ENCODE measurements around the gene POLRMT.
A peak's percentile ranks its signal among the peaks of the same experiment; 100 is the strongest.

POLRMT gene

DNA sequence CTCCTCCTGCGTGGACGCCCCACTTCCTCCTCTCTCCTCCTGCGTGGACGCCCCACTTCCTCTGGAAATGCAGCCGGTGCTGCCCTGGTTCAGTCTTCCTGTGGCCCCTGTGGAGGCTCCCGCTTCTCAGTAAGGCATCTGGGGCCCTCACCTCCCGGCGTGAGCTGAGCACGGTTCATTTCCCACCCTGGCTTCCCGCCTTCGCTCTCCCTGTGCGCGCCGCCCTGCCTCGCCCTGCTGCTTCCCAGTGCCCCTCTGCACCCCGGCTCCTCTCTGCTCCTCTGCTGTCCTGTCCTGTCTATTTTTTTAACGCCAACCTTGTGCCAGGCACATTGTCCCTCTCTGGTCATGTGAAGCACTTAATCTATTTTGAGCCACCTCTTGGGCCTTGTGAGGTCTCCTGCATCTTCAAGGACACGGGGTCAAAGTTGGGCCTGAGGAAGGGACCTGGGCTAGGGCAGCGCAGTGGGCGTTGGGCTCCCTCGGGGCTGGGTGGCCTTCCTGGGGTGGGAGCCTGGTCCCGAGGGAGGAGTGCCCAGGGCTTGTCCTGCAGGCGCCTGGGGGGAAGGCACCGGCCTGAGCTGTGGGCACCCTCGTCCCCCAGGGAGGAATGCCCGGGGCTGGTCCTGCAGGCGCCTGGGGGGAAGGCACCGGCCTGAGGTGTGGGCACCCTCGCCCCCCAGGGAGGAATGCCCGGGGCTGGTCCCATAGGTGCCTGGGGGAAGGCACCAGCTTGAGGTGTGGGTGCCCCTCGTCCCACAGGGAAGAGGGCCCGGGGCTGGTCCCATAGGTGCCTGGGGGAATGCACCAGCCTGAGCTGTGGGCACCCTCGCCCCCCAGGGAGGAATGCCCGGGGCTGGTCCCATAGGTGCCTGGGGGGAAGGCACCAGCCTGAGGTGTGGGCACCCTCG, 30.7 kb downstream of the POLRMT start:
- Histone ChIP-seq H3K4me3 (ENCODE audit: low read depth, low read length) (no peak overlapping the region), H3K9me3 (ENCODE audit: severe bottlenecking) (peaks cover 7% of the 10 kb centered on the region), H3K36me3 (no peaks in the 10 kb centered on the region), H3K27me3 (ENCODE audit: insufficient read depth, low read depth, severe bottlenecking) (no peaks in the 10 kb centered on the region), H3K27ac (no peak overlapping the region)
- DNase-seq: no peak
- TF ChIP-seq, protein P1, sequence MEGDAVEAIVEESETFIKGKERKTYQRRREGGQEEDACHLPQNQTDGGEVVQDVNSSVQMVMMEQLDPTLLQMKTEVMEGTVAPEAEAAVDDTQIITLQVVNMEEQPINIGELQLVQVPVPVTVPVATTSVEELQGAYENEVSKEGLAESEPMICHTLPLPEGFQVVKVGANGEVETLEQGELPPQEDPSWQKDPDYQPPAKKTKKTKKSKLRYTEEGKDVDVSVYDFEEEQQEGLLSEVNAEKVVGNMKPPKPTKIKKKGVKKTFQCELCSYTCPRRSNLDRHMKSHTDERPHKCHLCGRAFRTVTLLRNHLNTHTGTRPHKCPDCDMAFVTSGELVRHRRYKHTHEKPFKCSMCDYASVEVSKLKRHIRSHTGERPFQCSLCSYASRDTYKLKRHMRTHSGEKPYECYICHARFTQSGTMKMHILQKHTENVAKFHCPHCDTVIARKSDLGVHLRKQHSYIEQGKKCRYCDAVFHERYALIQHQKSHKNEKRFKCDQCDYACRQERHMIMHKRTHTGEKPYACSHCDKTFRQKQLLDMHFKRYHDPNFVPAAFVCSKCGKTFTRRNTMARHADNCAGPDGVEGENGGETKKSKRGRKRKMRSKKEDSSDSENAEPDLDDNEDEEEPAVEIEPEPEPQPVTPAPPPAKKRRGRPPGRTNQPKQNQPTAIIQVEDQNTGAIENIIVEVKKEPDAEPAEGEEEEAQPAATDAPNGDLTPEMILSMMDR (IDR thresholded peaks at IDR 0.05; ENCODE audit: low read depth, low read length): no peak

DNA sequence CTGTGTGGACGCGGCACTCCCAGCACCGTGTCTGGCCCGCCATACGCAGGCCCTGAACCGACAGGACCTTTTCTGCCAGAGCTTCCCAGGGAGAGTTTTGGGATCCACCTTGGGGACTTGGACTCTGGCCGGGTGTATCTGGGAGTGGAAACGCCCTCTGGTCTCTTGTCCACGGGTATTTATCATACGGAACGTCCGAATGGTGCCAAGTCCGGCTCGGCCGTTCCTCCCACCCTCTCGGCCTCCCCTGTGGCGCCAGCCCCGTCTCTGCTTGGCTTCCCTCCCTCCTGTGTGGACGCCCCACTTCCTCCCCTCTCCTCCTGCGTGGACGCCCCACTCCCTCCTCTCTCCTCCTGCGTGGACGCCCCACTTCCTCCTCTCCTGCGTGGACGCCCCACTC, 31.5 kb downstream of the POLRMT start:
- H3K36me3 ChIP-seq: no peaks in the 10 kb centered on the region
- no peak overlapping the region for H3K27ac ChIP-seq
- TF ChIP-seq, protein P1 (IDR thresholded peaks at IDR 0.05; ENCODE audit: low read depth, low read length): no peak
- DNase-seq: no peak
- no peak overlapping the region for H3K4me3 ChIP-seq (ENCODE audit: low read depth, low read length)
- H3K9me3 ChIP-seq (ENCODE audit: severe bottlenecking): peaks cover 7% of the 10 kb centered on the region
- peaks cover 5% of the 10 kb centered on the region for H3K27me3 ChIP-seq (ENCODE audit: insufficient read depth, low read depth, severe bottlenecking)

DNA sequence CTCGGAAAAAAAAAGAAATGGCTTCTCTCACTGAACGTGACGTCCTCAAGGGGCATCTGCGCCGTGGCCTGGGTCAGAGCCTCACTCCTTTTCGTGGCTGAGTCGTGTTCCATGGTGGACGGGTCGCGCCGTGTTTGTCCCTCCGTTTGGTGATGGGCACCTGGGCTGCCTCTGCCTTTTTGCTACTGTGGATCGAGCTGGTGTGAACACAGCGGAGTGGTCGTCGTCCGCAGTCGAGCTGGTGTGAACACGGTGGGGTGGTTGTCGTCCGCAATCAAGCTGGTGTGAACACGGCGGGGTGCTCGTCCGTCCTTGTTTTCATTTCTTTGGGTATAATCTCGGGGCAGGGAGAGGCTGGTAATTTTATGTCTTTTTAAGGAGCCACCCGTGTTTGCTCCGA, 32.0 kb downstream of the POLRMT start:
- Histone ChIP-seq H3K27ac (no peak overlapping the region), H3K36me3 (no peaks in the 10 kb centered on the region), H3K9me3 (ENCODE audit: severe bottlenecking) (peaks cover 7% of the 10 kb centered on the region), H3K27me3 (ENCODE audit: insufficient read depth, low read depth, severe bottlenecking) (peaks cover 9% of the 10 kb centered on the region), H3K4me3 (ENCODE audit: low read depth, low read length) (no peak overlapping the region)
- TF ChIP-seq, protein P1 (IDR thresholded peaks at IDR 0.05; ENCODE audit: low read depth, low read length): no peak
- DNase-seq: no peak

DNA sequence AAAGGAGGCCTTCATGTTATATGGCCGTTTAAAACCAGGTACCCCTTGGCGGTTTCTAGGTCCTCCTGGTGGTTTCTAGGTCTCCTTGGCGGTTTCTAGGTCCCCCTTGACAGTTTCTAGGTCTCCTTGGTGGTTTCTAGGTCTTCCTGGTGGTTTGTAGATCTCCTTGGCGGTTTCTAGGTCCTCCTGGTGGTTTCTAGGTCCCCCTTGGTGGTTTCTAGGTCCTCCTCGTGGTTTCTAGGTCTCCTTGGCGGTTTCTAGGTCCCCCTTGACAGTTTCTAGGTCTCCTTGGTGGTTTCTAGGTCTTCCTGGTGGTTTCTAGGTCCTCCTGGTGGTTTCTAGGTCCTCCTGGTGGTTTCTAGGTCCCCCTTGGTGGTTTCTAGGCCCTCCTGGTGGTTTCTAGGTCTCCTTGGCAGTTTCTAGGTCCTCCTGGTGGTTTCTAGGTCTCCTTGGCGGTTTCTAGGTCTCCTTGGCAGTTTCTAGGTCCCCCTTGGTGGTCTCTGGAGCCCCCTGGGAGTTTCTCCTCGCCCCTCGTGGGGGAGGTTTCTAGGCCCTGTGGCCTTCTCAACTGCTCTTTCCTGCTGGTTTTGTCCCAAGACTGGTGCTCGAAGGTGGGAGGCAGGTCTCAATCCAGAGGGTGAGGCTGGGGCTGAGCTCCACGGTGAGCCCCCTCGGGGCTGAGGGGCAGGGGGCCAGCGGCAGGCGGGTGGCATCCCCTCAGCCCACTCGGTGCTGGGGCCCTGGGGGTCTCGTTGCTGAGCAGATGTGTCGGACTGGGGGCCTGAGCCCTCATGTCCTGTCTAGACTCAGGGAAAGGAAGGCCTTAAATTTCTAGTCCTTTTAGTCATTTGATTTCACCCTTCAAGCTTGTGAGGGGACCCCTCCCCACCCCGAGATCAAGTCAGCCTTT, 35.7 kb downstream of the POLRMT start:
- TF ChIP-seq, protein P1 (IDR thresholded peaks at IDR 0.05; ENCODE audit: low read depth, low read length): no peak
- Histone ChIP-seq H3K27ac (no peak overlapping the region), H3K36me3 (no peaks in the 10 kb centered on the region), H3K27me3 (ENCODE audit: insufficient read depth, low read depth, severe bottlenecking) (peaks cover 42% of the 10 kb centered on the region), H3K4me3 (ENCODE audit: low read depth, low read length) (no peak overlapping the region), H3K9me3 (ENCODE audit: severe bottlenecking) (peaks cover 7% of the 10 kb centered on the region)
- DNase-seq: no peak

DNA sequence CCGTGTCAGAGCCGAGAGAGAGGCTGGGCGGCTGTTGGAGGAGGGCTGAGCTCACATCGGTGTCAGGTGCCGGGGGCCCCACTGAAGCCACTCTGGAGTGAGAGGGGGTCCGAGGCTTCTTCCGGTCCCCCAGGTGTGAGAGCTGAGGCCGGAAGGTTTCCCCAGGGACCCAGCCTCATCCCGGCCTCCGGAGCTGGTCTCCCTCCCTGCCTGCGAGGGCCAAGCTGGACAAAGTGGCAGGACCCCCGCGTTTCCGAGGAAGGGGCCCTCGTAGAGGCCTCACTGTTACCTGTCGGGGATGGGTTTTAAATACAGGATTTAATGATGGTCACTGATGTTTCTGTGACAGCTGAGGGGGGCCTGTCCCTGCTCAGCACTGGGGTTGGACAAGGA, 37.1 kb downstream of the POLRMT start:
- peak overlapping the region; percentile 19; the same call in 1 of the 2 replicates for H3K4me3 ChIP-seq (ENCODE audit: low read depth, low read length)
- no peak overlapping the region for H3K27ac ChIP-seq
- TF ChIP-seq, protein P1 (IDR thresholded peaks at IDR 0.05; ENCODE audit: low read depth, low read length): no peak
- H3K9me3 ChIP-seq (ENCODE audit: severe bottlenecking): peaks cover 6% of the 10 kb centered on the region
- no peak for DNase-seq
- peaks cover 52% of the 10 kb centered on the region for H3K27me3 ChIP-seq (ENCODE audit: insufficient read depth, low read depth, severe bottlenecking)
- no peaks in the 10 kb centered on the region for H3K36me3 ChIP-seq

Measured in WERI-Rb-1 (cell line).